NCI-H446 (cell line): Measurements from ENCODE around the gene CCL22.

Source experiments
- DNase-seq, 2 experiments: peaks; one replicate each; lab custom pipeline; 2025; lab: John Stamatoyannopoulos, UW

CCL22 gene

GRCh38 chr16:57376313-57376818 lies 17.8 kb downstream of the CCL22 start:
- DNase-seq = no peak

GRCh38 chr16:57377080-57377841 lies 18.7 kb downstream of the CCL22 start:
- no peak for DNase-seq

GRCh38 chr16:57379579-57379978 lies 21.0 kb downstream of the CCL22 start:
- no peak for DNase-seq

- no peak for DNase-seq
These were observed 22.3 kb downstream of the CCL22 start for GRCh38 chr16:57380671-57381462.

GRCh38 chr16:57381791-57382534 lies 23.4 kb downstream of the CCL22 start:
- no peak for DNase-seq

GRCh38 chr16:57382535-57383275 lies 24.1 kb downstream of the CCL22 start:
- DNase-seq = no peak

GRCh38 chr16:57383276-57384247 lies 25.0 kb downstream of the CCL22 start:
- DNase-seq = no peak

GRCh38 chr16:57384248-57385070 lies 25.9 kb downstream of the CCL22 start:
- no peak for DNase-seq

GRCh38 chr16:57385083-57385482 lies 26.5 kb downstream of the CCL22 start:
- DNase-seq = no peak

- DNase-seq = no peak
These were observed 27.9 kb downstream of the CCL22 start for GRCh38 chr16:57386381-57386951.

- no peak for DNase-seq
These were observed 29.2 kb downstream of the CCL22 start for GRCh38 chr16:57387598-57388354.

- no peak for DNase-seq
These were observed 29.9 kb downstream of the CCL22 start for GRCh38 chr16:57388359-57389086.

- no peak for DNase-seq
These were observed 30.5 kb downstream of the CCL22 start for GRCh38 chr16:57389087-57389468.

GRCh38 chr16:57390636-57391295 lies 32.2 kb downstream of the CCL22 start:
- no peak for DNase-seq

GRCh38 chr16:57391300-57391699 lies 32.7 kb downstream of the CCL22 start:
- DNase-seq = no peak

GRCh38 chr16:57391708-57392107 lies 33.1 kb downstream of the CCL22 start:
- no peak for DNase-seq

GRCh38 chr16:57392694-57393093 lies 34.1 kb downstream of the CCL22 start:
- DNase-seq = no peak
